ENCODE measurements around the gene FGD6.

The FGD6 gene

DNA sequence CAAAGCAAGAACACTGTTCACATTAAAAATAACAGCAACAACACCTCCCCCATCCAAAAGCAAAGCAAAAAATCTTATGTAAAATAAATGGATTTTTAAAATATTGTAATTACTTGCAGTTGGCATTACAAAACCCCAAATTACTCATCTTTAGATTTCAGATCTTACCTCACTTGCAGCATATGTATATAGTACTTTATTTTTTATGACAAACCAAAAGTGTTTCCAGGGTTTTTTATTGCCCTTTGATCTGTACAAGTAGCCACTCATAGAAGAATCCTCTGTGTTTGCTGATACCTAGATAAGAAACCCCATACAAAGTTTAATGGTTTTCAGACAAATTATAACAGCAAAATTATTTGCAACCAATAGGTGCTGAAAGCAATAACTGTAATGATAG is 131.7 kb downstream of the FGD6 start:
- no peak for DNase-seq (ENCODE audit: low read depth in 3 of 3)

DNA sequence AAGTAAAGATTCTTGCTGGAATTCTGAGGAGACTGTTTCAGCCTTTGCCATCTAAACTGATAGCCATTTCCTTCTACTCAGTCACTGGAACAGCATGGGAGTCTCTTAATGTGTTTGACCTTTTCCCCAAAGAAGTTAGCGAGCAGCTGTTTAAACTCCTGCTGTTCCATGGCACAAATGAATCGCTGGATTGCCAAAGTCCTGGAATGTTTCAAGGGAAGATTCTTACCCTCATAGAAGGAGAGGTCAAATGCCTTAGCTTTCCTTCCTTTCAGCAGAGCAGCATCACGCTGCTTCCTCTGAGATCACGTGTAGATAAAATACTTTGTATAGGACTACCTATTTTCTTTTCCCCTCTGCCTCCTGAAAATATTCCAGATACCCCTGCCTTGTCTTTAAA is 133.3 kb downstream of the FGD6 start:
- no peak for DNase-seq (ENCODE audit: low read depth in 3 of 3)

DNA sequence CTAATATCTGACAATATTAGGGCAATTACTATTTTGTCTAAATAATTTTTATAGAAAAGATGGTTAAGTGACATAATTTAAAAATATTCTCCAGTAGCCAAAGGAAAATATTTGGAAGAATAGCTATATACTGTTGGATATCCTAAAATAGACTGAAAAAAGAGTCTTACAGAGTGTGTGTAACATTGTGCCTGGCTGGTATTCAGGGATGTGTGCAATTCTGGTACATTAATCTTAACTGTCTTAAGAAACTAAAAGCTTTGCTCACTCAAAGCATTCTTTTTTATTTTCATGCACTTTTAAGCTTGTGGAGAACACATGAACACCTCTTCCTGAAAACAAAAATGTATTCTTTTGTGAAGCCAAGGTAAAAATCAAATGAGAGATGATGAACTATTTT is 133.8 kb downstream of the FGD6 start:
- DNase-seq (ENCODE audit: low read depth in 3 of 3) = no peak

DNA sequence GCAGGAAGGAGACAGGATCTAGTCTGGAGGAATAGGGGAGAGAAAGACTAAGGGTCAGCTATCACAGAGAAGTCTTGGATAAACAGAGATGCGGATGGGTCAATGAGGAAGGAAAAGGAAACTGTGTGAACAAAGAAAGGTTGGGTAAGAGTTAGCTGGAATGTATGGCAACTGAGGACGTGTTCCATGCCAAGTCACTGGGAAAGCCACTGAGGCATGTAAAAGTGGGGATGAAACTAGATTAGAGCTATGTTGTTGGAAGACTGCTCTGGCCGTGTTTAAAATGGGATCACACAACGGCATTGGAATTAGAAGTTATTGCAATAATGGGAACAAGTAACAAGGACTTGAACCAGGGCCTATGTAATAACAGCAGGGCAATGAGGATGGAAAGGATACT is 139.9 kb downstream of the FGD6 start:
- no peak for DNase-seq (ENCODE audit: low read depth in 3 of 3)

DNA sequence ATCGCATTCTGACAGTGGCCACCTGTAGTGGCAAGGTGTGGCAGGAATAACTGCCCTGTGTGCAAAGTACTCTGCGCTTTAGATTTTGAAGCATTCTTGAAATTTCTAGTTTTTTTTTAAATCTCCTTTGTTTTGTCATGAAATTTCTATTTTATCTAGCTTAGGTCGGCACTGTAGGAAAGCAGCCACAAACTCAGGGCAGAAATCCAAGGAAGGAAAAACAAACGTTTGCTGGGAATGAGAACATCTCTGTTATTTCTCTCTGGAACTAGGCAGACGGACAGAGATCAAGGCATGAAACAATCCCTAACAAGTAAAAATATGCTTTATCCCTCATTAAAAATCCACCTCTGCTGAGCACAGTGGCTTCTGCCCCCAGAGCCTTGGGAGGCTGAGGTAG is 142.5 kb downstream of the FGD6 start:
- no peak for DNase-seq (ENCODE audit: low read depth in 3 of 3)

DNA sequence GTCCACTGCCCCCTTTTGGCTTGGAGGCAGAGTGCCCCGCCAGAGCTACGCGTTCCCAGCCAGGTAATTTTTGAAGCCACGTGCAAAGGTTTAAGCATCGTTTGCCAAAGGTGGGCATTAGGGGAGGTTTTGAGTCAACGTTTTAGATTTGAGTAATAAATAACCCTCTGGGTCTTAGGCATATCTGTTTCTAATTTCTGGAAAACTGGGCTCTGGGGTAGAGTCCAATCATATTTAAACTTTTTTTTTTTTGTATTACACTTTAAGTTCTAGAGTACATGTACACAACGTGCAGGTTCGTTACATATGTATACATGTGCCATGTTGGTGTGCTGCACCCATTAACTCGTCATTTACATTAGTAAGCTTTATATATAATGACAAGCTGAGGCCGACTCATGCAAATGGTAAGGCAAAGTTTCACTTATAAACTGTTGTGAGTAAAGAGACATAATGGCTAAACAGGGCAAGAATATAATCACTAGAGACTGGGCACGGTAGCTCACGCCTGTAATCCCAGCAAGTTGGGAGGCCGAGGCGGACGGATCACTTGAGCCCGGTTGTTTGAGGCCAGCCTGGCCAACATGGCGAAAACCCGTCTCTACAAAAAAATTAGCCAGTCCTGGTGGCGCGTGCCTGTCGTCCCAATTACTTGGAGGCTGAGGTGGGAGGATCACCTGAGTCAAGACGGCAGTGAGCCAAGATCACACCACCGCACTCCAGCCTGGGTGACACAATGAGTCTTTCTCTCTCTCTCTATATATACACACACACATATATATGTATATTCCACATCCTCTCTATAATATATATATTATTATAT is 143.4 kb downstream of the FGD6 start:
- no peak for DNase-seq (ENCODE audit: low read depth in 3 of 3)

DNA sequence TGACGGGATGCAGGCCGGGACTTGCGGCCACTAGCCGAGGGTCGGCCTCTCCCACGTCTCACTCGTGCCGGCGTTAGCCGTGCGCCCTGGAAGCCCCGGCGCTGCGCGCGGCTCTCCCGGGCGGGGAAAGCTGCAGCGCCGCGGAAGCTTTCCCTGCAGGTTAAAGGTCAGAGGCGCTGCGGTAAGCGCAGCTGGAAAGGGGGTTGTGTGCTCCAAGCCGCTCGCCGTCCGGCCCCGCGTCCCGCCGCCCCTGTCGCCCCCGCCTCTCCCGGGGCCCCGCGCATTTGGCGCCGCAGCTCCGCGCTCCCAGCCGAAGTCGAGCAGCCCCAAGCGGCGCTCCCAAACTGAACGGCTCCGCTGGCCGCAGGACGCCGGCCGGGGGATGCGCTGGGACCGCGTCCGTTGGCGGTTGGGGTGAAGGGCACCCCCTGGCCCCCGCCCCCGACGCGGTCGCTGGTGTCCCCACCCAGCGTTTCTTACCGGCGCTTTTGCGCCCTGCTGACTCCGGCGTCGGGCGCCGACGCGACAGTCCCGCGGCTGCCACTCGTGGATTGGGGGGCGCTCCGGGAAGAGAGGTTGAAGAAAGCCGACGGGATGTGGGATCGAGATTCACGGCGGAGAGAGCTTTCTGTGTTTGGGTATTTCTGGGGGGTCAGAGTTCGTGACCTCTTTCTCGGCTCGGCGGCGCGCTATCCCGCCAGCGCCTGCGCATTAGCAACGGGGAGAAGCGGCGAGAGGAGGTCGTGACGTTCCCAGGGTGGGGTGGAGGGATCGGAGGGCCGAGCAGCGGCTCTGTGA is 144.2 kb downstream of the FGD6 start, which contains the start of gene NR2C1:
NR2C1 (minus strand) TSS at position 719 of the 798 bp plus-strand sequence. CDS start 6,234 bp downstream, outside the sequence.
- peak; percentile 81 to 86 (median 84) for DNase-seq (ENCODE audit: low read depth in 3 of 3)

DNA sequence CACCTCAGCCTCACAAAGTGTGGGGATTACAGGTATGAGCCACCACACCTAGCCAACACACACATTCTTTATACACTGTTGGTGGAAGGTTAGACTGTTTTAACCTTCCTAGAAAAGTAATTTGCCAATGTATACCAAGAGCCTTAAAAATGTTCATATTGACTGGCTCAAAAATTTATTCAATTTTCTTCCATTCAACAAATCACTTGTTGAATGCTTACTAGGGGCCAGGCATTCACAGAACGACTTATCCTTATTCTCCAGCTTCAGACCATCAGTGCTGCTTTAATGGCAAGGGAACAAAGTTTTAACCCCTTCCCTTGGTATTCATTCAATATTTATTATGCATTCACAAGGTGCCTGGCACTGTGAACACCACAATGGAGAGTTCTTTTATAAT is 146.9 kb downstream of the FGD6 start:
- DNase-seq (ENCODE audit: low read depth in 3 of 3) = no peak

DNA sequence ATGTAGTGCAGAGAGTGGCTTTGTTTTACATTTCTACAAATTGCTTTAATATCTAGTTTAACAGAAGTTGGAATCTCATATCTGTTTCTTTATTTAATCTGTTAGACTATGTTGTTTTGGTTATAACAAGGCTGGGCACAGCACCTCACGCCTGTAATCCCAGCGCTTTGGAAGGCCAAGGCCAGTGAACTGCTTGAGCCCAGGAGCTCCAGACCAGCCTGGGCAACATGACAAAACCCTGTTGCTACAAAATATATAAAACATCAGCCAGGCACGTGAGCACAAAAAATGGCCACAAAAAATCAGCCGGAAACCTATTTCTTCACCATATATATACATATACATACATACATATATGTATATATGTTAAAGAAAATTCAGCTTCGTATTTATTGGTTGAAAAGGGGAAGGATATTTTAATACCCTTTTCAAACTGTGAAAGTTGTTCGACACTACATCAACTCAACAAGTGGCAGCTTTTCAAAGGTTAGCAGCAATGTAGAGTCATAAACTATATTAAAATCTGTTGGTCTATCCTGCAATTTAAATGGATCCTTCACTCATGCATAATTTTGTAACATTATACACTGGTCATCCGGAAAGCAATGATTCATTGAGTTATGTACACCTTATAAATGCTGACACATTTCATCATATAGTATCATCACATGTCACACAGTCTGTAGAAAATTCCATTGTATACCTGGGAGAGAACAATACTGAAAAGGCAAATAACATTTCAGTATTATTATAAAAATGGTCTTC is 151.0 kb downstream of the FGD6 start:
- DNase-seq (ENCODE audit: low read depth in 3 of 3) = no peak

DNA sequence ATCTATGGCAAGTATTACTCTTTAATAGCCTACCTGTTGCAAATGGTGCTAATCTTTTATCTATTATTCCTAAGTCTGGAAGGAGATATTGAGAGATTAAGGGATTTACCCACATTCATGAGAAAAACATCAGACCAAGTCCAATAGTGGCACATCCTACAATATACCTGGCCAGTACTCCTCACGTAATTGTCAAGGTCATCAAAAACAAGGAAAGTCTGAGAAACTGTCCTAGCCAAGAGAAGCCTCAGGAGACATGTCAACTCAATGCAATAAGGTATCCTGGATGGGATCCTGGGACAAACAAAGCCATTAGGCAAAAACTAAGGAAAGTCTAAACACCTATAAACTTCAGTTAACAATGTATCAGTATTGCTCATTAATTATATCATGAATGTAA is 156.3 kb downstream of the FGD6 start:
- DNase-seq (ENCODE audit: low read depth in 3 of 3) = no peak

DNA sequence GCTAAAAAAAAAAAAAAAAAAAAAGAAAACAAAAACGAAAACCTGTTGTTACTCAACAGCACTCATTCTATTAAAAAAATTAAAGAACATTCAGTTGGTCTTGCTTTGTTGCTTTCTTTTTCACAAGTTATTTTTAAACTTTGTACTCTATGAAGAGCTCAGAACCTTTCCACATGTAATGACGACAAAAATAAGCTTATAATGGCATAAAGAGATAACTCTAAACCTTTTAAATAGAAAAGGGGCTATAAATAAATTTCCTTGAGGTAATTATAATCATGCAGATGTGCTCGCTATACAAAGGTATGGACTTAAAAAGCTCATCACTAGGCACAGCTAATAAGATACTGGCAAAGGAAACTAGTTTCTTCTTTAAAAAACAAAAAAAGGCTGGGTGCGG is 157.3 kb downstream of the FGD6 start:
- DNase-seq (ENCODE audit: low read depth in 3 of 3) = no peak

DNA sequence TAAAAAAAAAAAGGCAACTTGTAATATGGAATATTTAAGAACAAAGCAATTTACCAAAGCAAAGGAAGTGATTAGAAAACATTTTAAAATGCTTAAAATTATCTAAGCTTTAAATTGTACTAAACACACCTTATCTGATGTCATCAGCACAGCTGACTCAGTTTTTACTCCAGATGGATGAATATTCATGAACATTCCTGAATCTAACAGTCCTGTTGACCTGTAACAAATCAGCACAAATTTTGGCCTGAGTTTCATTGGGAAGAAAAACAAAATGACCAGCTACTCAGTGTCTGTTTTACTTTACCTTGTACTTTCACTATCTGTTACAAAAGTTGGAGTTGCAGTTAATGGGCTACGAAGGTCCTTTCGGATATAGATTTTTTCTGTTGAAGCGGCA is 159.8 kb downstream of the FGD6 start:
- DNase-seq (ENCODE audit: low read depth in 3 of 3) = no peak

DNA sequence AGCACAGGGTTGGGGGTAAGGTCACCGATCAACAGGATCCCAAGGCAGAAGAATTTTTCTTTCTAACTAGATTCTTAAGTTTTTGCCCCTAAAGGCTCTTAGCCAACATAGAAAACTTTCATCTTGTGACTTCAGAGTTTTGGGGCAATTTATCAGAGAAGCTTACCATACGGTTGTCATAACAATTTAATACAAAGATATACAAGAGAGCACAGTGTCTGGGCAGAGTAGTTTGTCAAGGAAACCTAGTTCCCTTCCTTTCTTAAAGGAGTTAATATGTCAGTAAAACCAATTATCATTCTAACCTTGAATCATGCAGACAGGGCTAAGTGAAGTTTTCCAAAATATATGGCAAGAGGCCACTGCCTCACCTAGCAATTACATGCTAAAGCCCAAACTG is 162.2 kb downstream of the FGD6 start:
- no peak for DNase-seq (ENCODE audit: low read depth in 3 of 3)

DNA sequence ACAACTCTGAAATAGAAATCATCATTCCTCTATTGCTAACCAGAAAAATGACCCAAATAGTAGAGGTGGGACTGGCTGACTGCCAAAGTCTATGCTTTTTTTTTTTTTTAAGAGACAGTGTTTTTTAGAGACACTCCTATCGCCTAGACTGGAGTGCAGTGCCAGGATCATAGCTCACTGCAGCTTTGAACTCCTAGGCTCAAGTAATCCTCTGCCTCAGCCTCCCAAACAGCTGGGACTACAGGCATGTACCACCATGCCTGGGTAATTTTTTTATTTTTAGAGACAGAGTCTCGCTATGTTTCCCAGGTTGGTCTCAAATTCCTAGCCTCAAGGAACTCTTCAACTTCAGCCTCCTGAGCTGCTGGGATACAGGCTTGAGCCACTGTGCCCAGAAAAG is 163.1 kb downstream of the FGD6 start:
- no peak for DNase-seq (ENCODE audit: low read depth in 3 of 3)

DNA sequence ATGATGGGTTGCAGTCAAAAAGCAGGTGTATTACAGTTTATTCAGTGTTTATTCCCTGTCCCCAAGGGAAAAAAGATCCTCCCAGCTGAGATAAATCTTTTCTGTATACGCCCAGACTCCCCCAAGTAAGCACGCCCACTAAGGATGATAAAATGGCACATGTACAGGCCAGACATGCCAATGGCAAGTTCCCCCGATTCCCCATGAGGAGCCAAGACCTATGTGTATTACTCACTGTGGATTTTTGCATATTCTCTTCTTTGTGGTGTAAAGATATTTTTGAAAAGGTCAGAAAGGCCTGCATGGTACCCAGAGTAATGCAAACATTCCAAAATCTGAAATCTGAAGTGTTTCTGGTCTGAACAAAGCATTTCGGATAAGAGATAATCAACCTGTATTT is 166.0 kb downstream of the FGD6 start:
- DNase-seq (ENCODE audit: low read depth in 3 of 3) = no peak

DNA sequence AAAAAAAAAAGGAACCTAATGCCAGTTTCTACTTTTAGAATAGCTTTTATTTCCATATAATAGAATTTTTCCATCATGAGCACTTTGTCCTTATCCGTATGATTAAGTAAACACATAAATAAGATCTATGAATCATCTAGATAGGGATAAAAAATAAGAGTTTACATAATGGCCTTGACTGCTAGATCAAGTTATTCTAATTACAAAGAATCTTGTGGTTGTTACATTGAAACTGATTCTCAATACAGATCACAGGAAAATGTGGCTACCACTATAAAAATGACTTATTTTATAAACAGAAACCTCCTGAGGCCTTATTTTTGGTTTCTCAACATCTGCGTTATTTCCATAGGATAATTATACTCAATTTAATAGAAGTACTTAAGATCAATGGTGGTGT is 179.4 kb downstream of the FGD6 start:
- DNase-seq (ENCODE audit: low read depth in 3 of 3) = no peak

DNA sequence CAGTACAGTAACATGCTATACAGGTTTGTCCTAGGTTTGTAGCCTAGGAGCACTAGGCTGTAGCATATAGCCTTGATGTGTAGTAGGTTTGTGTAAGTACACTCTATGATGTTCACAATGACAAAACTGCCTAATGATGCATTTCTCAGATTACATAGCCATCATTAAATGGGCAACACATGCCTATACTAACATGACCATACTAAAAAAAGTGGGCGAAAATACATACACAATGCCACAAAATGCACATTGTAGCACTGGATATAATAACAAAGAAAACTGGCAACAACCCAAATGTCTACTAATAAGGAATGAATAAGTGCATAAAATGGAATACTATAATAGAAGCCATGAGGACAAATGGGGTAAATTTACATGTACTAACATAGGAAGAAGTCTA is 182.5 kb downstream of the FGD6 start:
- no peak for DNase-seq (ENCODE audit: low read depth in 3 of 3)

All from stimulated activated CD4-positive, alpha-beta T cell treated with anti-CD3 and anti-CD28 coated beads, TNF-alpha, amount 100 ng/mL, for 4 hours (primary cell).